D721Med (cell line): Measurements from ENCODE around the gene CD4.

Experiments
- DNase-seq: peaks from one replicate; pipeline ENCODE4 v3.0.0; 2011; ENCODE audit warnings: low spot score; ENCODE audit not compliant: insufficient read length
- FAIRE-seq: peaks from 2 replicates; lab custom pipeline; 2011; peaks lifted over from hg19 to GRCh38; lab: Jason Lieb, UNC
- TF ChIP-seq, protein P1 (sequence below): IDR thresholded peaks from 2 replicates; pipeline ENCODE4 v1.5.1; 2012; ENCODE audit warnings: mild to moderate bottlenecking, control low read depth; ENCODE audit not compliant: insufficient read depth; ENCODE audit errors: missing control alignments

The CD4 gene

DNA sequence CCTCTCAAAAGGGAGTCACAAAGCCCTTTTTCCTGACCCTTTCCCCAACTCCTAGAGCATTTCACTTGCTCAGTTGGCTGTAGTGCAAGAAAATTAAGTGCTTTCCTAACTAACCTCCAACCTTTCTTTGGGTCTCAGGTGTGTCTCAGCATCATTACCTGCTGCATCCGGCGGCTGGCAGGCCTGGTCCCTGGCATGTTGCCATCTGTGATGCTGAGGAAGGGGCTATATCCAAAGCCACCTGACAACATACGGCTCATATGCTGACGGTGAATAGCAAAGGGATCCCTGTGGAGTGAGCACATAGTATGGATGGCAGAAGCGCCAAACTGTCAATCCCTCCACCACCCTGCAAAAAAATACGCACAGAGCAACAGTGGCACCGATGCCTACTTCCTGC lies 37.6 kb upstream of the CD4 start:
- TF ChIP-seq, protein P1, sequence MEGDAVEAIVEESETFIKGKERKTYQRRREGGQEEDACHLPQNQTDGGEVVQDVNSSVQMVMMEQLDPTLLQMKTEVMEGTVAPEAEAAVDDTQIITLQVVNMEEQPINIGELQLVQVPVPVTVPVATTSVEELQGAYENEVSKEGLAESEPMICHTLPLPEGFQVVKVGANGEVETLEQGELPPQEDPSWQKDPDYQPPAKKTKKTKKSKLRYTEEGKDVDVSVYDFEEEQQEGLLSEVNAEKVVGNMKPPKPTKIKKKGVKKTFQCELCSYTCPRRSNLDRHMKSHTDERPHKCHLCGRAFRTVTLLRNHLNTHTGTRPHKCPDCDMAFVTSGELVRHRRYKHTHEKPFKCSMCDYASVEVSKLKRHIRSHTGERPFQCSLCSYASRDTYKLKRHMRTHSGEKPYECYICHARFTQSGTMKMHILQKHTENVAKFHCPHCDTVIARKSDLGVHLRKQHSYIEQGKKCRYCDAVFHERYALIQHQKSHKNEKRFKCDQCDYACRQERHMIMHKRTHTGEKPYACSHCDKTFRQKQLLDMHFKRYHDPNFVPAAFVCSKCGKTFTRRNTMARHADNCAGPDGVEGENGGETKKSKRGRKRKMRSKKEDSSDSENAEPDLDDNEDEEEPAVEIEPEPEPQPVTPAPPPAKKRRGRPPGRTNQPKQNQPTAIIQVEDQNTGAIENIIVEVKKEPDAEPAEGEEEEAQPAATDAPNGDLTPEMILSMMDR: no peak
- FAIRE-seq: no peak
- DNase-seq: no peak

DNA sequence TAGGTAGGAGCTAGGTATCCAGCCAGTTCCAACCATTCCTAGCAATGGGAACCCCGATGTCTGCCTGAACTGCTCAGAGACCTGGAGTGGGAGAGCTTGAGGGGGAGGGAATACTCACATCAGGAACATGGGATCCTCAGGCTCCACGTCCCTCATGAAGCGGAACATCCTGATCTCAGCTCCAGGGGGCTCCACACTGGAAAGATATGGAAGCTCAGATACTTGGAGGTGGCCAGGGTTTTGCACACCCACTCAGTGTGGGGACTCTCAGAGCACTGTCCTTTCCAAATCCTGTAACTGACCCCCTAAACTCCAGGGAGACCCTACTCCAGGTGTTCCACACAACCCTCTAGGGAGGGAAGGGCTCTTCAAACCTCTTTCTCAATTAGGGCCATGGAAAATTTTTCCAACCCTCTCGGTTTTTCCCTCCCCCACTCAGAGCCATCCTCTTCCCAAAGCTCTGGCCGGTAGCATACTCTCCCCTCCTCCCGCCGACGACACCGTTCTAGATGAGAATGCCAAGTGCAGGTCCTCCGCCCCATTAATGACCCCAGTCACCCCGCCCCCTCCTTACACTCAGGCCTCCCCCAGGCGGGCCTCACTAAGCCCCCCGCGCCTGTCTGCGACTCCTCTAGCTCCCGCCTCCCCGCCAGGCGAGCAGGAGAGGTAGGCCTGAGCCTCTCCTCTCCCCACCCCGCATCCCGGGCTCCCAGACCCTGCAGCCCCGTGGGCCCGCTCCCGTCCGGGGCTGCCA lies 37.0 kb upstream of the CD4 start:
- TF ChIP-seq, protein P1: peak; percentile 26
- FAIRE-seq: no peak
- DNase-seq: no peak

DNA sequence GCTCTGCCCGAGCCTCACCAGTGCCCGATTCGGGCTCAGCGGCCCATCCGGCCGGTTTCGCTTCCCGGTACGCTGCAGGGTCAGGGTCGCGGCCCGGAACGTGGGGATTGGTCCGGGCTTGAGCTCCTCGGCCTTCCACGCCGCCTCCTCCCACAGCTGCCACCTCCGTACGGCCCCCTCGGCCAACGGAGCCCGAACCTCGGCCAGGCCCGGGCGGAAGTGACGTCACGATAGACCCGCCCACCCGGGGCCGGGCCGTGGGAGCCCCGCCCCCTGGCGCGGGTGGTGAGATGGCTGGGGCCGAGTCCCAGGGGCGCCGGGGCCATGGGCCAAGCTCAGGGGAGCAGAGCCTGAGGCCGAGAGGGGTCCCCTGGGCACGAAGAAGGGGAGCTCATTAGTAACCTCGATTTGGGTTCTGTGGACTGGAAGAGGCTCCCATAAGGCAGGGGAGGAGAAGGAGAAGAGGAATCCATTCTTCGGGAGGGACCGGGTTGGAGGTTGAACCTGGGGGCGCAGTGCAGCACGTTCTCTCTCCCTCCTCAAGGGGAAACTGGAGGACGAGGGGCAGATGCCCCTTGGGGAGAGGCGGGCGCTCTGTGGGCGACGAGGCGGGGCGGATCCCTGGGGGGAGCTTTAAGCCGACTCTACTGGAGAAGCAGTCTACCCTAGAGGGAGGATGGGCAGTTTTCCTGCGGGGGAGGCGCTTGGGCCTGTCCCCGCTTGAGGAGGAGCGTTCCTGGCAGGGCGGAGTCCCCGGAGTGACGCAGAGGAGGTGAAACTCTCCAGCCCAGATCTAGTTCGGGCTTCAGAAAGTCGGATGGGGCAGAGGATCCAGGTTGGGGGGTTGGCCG lies 36.2 kb upstream of the CD4 start, which contains the start of gene MLF2:
MLF2 (minus strand) TSS at position 221 of the 851 bp plus-strand sequence. CDS start 807 bp downstream, outside the sequence.
- FAIRE-seq (no peak), DNase-seq (peak; percentile 94)
- TF ChIP-seq, protein P1: peak; percentile 91

GRCh38 chr12:6753772-6754356 lies 35.5 kb upstream of the CD4 start:
- DNase-seq (no peak), FAIRE-seq (no peak)
- TF ChIP-seq, protein P1: no peak

DNA sequence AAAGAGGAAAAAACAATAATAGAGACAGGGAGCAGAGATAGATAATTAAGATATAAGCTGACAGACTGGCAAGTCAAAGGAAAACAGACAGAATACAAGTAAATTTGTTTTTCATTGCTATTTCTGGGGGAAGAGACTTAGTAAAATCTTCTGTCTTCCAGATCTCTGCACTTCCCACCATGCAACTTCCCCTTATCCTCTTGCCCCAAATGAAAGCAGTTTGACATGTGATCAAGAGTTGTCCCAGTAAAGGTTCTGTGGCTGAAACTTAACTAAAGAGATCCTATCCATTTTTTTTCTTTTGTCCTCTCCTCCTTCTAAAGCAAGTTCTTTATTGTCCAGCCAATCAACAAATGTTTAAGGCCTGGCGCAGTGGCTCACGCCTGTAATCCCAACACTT lies 34.9 kb upstream of the CD4 start:
- FAIRE-seq (no peak), DNase-seq (no peak)
- TF ChIP-seq, protein P1: no peak

GRCh38 chr12:6757028-6757690 lies 32.2 kb upstream of the CD4 start:
- DNase-seq (no peak), FAIRE-seq (no peak)
- TF ChIP-seq, protein P1: no peak
